Measurements from ENCODE around the gene CCDC85C.

CCDC85C gene

GRCh38 chr14:99628887-99629618 is 25.0 kb upstream of the CCDC85C start:
- peak; percentile 72 to 76 for DNase-seq

- no peak for DNase-seq
These were observed 23.7 kb upstream of the CCDC85C start for GRCh38 chr14:99627510-99628381.

DNA sequence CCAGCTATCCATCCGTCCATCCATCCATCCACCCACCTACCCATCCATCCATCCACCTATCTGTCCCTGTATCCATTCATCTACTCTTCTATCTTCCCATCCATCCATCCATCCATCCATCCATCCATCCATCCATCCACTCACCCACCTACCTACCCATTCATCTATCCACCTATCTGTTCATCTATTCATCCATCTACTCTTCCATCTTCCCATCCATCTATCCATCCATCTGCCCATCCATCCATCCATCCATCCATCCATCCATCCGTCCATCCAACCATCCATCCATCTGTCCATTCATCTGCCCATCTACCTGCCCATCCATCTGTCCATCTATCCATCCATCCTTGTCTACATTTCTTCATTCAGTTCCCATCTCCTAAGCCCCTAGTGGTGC is 23.1 kb upstream of the CCDC85C start:
- no peak for DNase-seq

DNA sequence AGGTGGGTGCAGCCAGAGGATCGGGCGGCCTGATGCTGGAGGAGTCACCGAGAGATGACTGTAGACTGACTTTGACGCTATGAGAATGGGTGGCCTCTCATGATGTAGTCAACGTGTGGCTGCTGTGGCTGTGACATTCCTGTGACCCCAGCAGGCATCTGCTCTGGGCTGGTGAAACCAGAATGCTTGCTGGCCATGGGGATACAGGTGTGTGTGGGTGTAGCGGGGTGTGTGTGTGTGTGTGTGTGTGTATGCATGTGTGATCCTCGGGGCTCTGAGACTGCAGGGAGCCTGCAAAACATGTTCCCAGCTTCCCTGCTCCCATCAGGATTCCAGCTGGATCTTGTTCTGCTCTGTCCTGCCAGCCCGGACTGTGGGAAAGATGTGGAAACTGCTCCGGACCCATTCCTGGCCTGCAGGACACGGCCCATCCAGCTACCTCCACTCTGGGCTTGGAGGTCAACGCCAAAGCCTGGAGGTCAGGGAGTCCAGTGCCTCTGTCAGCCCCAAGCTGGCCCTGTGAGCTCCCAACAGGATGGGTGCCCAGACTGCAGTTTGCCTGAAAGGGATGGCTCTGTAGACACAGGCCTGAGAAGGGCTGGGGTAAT is 22.1 kb upstream of the CCDC85C start:
- no peak for DNase-seq

DNA sequence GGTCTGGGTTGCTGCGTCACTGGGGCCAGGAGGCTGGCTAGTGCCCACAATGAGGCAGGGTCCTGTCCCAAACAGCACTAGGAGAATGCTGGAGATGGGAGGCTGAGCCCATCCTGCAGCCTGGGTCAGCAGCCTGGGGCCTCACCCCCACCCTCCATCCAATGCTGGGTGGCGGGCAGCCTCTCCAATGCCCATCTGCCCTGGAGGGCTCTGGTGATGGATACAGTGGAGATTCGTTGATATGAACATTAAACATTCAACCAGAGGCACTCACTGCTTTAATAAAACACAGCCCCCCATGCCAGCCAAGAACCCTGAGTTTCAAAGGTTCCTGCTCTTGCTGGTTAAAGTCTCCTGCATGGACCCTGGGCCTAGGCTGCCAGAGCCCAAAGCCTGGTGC is 21.5 kb upstream of the CCDC85C start:
- no peak for DNase-seq

GRCh38 chr14:99624971-99625370 is 21.0 kb upstream of the CCDC85C start:
- DNase-seq: no peak

- no peak for DNase-seq
These were observed 20.0 kb upstream of the CCDC85C start for GRCh38 chr14:99624024-99624423.

DNA sequence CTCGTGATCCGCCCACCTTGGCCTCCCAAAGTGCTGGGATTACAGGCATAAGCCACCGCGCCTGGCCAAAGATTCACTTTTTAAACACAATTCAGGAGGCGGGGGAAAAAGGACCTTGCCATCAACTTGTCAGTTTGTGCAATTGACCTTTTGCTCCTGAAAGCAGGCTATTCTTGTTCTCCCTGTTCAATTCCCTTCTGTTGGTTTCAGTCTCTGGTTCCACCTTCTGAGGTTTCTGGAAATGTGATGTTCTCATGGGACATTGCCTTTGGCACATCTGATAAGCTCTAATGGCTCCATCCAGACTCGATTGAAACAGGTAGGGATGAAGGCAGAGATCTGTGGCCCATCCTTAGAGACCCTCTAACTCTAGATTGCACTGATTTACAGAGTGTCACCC is 17.9 kb upstream of the CCDC85C start:
- DNase-seq: no peak

GRCh38 chr14:99619835-99620834 is 16.1 kb upstream of the CCDC85C start:
- DNase-seq: peak in 1 of 2 experiments; percentile 41

GRCh38 chr14:99616832-99617800 is 13.1 kb upstream of the CCDC85C start:
- no peak for DNase-seq

DNA sequence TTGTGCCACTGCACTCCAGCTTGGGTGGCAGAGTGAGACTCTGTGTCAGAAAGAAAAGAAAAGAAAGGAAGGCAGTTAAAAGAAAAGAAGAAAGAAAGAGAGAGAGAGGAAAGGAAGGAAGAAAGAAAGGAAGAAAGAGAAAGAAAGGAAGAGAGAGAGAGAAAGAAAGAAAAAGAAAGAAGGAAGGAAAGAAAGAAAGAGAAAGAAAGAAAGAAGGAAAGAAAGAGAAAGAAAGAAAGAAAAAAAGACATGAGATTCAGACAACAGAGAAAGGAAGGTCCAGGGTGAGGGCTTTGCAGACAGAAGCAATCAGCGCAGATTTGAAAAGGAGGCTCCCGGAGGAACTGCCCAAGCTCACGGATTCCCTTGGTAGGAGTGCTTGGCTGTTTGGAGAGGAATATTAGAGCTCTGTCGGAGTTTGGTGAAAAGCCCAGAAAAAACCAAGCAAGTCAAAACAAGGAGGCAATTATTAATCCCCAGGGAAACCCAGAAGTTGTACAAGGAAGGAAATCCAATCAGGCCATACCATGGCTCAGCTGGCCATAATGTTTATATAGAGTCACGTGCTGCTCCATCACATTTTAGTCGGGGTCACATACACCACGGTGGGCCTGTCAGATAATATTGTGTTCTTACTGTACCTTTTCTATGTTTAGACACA is 11.6 kb upstream of the CCDC85C start:
- no peak for DNase-seq

- DNase-seq: peak in 1 of 2 experiments; percentile 48
These were observed 8.8 kb upstream of the CCDC85C start for GRCh38 chr14:99612738-99613330.

- peak; percentile 57 to 72 for DNase-seq
These were observed 8.2 kb upstream of the CCDC85C start for GRCh38 chr14:99612071-99612737.

- no peak for DNase-seq
These were observed 7.6 kb upstream of the CCDC85C start for GRCh38 chr14:99611646-99612045.

DNA sequence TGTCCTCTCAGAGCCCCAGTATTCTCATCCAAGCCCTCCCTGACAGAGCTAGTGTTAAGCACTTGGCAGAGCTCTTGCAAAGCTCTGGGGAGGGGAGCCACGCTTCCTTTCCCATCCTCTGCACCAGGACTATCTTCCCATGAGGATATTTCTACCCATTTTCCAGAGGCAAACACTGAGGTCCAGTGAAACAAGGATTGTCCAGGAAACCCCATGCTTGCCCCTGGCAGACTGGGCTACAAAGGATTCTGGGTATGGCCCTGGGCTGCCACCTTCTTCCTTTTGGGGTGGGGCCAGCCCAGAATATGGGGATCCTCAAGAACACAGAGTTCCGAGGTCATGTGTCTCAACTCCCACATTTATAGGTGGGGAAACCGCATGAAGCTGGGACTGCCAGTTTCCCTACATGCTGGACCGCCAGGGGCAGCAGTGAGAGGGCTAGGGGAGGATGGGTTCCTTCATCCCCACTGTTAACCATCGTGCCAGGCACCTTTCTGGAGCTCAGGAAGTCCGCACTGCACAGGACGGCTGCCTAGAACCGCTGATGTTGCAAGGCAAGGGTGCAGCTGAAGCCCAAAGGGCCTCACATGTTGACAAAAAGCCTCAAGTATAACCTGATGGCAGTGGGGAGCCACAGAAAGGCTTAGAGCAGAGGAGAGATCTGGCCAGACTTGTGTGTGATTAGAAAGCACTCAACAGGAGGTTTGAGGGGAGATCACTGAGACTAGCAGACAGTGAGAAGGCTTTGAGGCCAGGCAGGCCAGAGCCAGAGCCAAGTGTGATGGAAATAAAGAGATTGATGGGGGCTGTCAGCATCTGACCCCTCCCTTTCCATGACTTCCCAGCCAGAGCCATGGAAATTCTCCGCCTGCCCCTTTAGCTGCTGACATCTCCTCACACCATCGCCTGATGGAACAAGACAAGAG is 5.5 kb upstream of the CCDC85C start:
- DNase-seq: no peak

GRCh38 chr14:99608591-99608990 is 4.6 kb upstream of the CCDC85C start:
- DNase-seq: no peak

DNA sequence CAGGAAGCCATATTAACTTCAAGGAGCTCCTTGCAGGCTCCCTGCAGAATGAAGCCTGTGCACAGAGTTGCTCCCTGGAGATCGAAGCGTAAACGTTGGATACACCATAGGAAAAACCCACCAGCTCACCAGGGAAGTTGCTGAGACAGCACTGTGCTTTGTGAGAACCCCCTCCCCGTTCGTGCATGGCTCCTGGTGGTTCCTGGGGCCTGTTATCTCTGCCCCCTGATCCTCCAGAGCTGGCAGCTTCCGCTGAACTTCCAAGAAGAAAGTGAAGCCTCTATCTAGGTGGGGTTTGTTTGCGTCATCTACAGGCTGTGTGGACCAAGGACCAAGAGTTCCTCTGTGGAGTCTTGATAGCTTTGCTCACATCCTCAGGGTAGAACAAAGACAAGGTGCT is 2.4 kb upstream of the CCDC85C start:
- no peak for DNase-seq

GRCh38 chr14:99605299-99605961 is 1.4 kb upstream of the CCDC85C start:
- DNase-seq: peak; percentile 79 to 92
